Urinary bladder (tissue), 4 donors: ENCODE measurements around the gene POLR1B. TPM values are rescaled to one million over a fixed set of nuclear protein-coding genes. Genes with fewer than 3 reads are reported as not detected.
"Not testable (repeated sequence)": the region's sequence is repeated elsewhere in the genome, so short reads cannot be mapped to it uniquely, and the experiment has no call there.

Experiments used
- DNase-seq: peaks from one replicate; pipeline ENCODE4 v3.0.0-alpha.2; 2015; ENCODE audit errors: extremely low spot score
- H3K27ac ChIP-seq: one replicate; pipeline ENCODE4 v1.5.1; 2013; ENCODE audit warnings: low read depth, mild to moderate bottlenecking, moderate library complexity
- H3K36me3 ChIP-seq: one replicate; pipeline ENCODE4 v1.6.1; 2013; ENCODE audit warnings: mild to moderate bottlenecking, moderate library complexity; ENCODE audit not compliant: insufficient read depth
- H3K4me1 ChIP-seq: one replicate; pipeline ENCODE4 v1.6.1; 2013; ENCODE audit warnings: mild to moderate bottlenecking, moderate library complexity; ENCODE audit not compliant: insufficient read depth
- H3K4me3 ChIP-seq: one replicate; pipeline ENCODE4 v1.5.1; 2013; ENCODE audit warnings: low read depth, low read length
- WGBS: extraction: QIAGEN DNeasy Blood & Tissue Kit; methylation state at CpG from one replicate; pipeline ENCODE4 v1.1.7; 2013; 5-methylcytosine and 5-hydroxymethylcytosine counted together
- polyA plus RNA-seq: library from polyadenylated mRNA; stranded (reverse); fragments of 200-250 nt; gene quantifications from one replicate; pipeline ENCODE4 v1.2.3, GENCODE V29; 2013
- total RNA-seq: library from RNA; depleted of rRNA; stranded (reverse); fragments of >200 nt; gene quantifications from one replicate; pipeline ENCODE4 v1.2.3, GENCODE V29; 2014
- donor health status: healthy with polysubstance abuse.
- donor health status: healthy.

The POLR1B gene
- total RNA-seq = 19.6 TPM
- 6.4 TPM for polyA plus RNA-seq

- WGBS = under 1% methylated on average over 67 of the region's 67 CpGs
- DNase-seq = peak; percentile 80
- Histone ChIP-seq H3K27ac (peak within 1 kb of the TSS; percentile 87), H3K4me3 (peak within 1 kb of the TSS; percentile 80), H3K4me1 (peaks cover 2% of the 10 kb centered on the region), H3K36me3 (no peaks in the 10 kb centered on the region)
Observed at GRCh38 chr2:112542123-112542983, at the start of gene POLR1B. POLR1B (plus strand) TSS chr2:112542465; CDS start chr2:112542495, 30 bp downstream.

GRCh38 chr2:112493048-112493447 is 49.2 kb upstream of the POLR1B start:
- DNase-seq = no peak
- no peak overlapping the region for H3K27ac ChIP-seq
- no peaks in the 10 kb centered on the region for H3K36me3 ChIP-seq
- 71% methylated on average over 3 of the region's 3 CpGs for WGBS
- no peak overlapping the region for H3K4me3 ChIP-seq
- H3K4me1 ChIP-seq = no peaks in the 10 kb centered on the region

GRCh38 chr2:112493858-112494648 is 48.2 kb upstream of the POLR1B start:
- H3K4me3 ChIP-seq = no peak overlapping the region
- DNase-seq = peak; percentile 14
- H3K27ac ChIP-seq = no peak overlapping the region
- 79% methylated on average over 9 of the region's 9 CpGs for WGBS
- H3K4me1 ChIP-seq = no peaks in the 10 kb centered on the region
- no peaks in the 10 kb centered on the region for H3K36me3 ChIP-seq

- no peaks in the 10 kb centered on the region for H3K36me3 ChIP-seq
- DNase-seq = no peak
- no peaks in the 10 kb centered on the region for H3K4me1 ChIP-seq
- H3K27ac ChIP-seq = no peak overlapping the region
- WGBS = 74% methylated on average over 5 of the region's 5 CpGs
- H3K4me3 ChIP-seq = no peak overlapping the region
Observed at GRCh38 chr2:112494828-112495227, 47.4 kb upstream of the POLR1B start.

- 95% methylated on average over 4 of the region's 4 CpGs for WGBS
Observed at GRCh38 chr2:112495878-112496277, 46.4 kb upstream of the POLR1B start.

GRCh38 chr2:112500850-112501484 is 41.3 kb upstream of the POLR1B start:
- not testable (repeated sequence) for H3K36me3 ChIP-seq, H3K27ac ChIP-seq, H3K4me1 ChIP-seq, DNase-seq, H3K4me3 ChIP-seq
- 63% methylated on average over 9 of the region's 10 CpGs for WGBS

More at GRCh38 chr2:112495878-112496277, 46.4 kb upstream of the POLR1B start:
- not testable (repeated sequence) for H3K36me3 ChIP-seq, DNase-seq, H3K27ac ChIP-seq, H3K4me1 ChIP-seq, H3K4me3 ChIP-seq

GRCh38 chr2:112509239-112509998 is 32.8 kb upstream of the POLR1B start:
- DNase-seq = not testable (repeated sequence)

GRCh38 chr2:112516801-112517200 is 25.5 kb upstream of the POLR1B start:
- Histone ChIP-seq H3K4me1 (no peaks in the 10 kb centered on the region), H3K27ac (no peak overlapping the region), H3K4me3 (peak overlapping the region; percentile 11), H3K36me3 (no peaks in the 10 kb centered on the region)
- 97% methylated on average over 3 of the region's 3 CpGs for WGBS
- no peak for DNase-seq

More at GRCh38 chr2:112509239-112509998, 32.8 kb upstream of the POLR1B start:
- not testable (repeated sequence) for H3K36me3 ChIP-seq, H3K4me3 ChIP-seq, H3K4me1 ChIP-seq, H3K27ac ChIP-seq
- 89% methylated on average over 30 of the region's 32 CpGs for WGBS

- WGBS = 98% methylated on average over 7 of the region's 7 CpGs
- no peaks in the 10 kb centered on the region for H3K4me1 ChIP-seq
- no peak overlapping the region for H3K4me3 ChIP-seq
- H3K27ac ChIP-seq = no peak overlapping the region
- H3K36me3 ChIP-seq = no peaks in the 10 kb centered on the region
- no peak for DNase-seq
Observed at GRCh38 chr2:112518807-112519206, 23.5 kb upstream of the POLR1B start.

- H3K27ac ChIP-seq = no peak overlapping the region
- WGBS = 96% methylated on average over 9 of the region's 9 CpGs
- no peak for DNase-seq
- no peaks in the 10 kb centered on the region for H3K4me1 ChIP-seq
- H3K4me3 ChIP-seq = no peak overlapping the region
- no peaks in the 10 kb centered on the region for H3K36me3 ChIP-seq
Observed at GRCh38 chr2:112519506-112519905, 22.8 kb upstream of the POLR1B start.

GRCh38 chr2:112520234-112520783 is 22.0 kb upstream of the POLR1B start:
- H3K4me1 ChIP-seq = no peaks in the 10 kb centered on the region
- H3K27ac ChIP-seq = no peak overlapping the region
- 92% methylated on average over 7 of the region's 7 CpGs for WGBS
- H3K4me3 ChIP-seq = no peak overlapping the region
- no peaks in the 10 kb centered on the region for H3K36me3 ChIP-seq
- no peak for DNase-seq

GRCh38 chr2:112523291-112523777 is 18.9 kb upstream of the POLR1B start:
- H3K4me1 ChIP-seq = no peaks in the 10 kb centered on the region
- H3K27ac ChIP-seq = no peak overlapping the region
- no peaks in the 10 kb centered on the region for H3K36me3 ChIP-seq
- no peak for DNase-seq
- WGBS = 96% methylated on average over 3 of the region's 3 CpGs
- no peak overlapping the region for H3K4me3 ChIP-seq
